Measurements from ENCODE around the gene CEACAM20. TPM values are rescaled to one million over a fixed set of nuclear protein-coding genes. Genes with fewer than 3 reads are reported as not detected.

Gene CEACAM20
- total and polyA plus RNA-seq, 4 donors: not detected

GRCh38 chr19:44573183-44573582 is 43.7 kb upstream of the CEACAM20 start:
- Histone ChIP-seq H3K27me3 (ENCODE audit: control insufficient read depth in 3 of 3, insufficient read depth in 3 of 3, low read length in 2 of 3) (no peaks in the 10 kb centered on the region), H3K4me1 (ENCODE audit: control insufficient read depth in 5 of 5, insufficient read depth in 5 of 5, low read length in 5 of 5) (no peaks in the 10 kb centered on the region), H3K27ac (ENCODE audit: low read depth in 1 of 2, low read length in 1 of 2) (no peak overlapping the region), H3K9ac (ENCODE audit: insufficient read depth in 1 of 2, low read length in 2 of 2) (peak overlapping the region in 1 of 2 donors; percentile 49), H3K9me3 (ENCODE audit: control insufficient read depth in 4 of 4, insufficient read depth in 3 of 4, low read length in 3 of 4) (no peaks in the 10 kb centered on the region), H3K4me3 (no peak overlapping the region), H3K36me3 (ENCODE audit: control insufficient read depth in 4 of 4, insufficient read depth in 4 of 4, low read length in 4 of 4) (no peaks in the 10 kb centered on the region)
- no peak for TF ChIP-seq CTCF (IDR thresholded peaks at IDR 0.05; ENCODE audit: control extremely low read depth, extremely low read depth)
- ATAC-seq (ENCODE audit: insufficient read depth, low FRiP score) (no peak), DNase-seq (no peak)
- WGBS, 2 donors: 93 to 95% methylated on average over 4 of the region's 4 CpGs

GRCh38 chr19:44572581-44572900 is 43.1 kb upstream of the CEACAM20 start:
- ATAC-seq (ENCODE audit: insufficient read depth, low FRiP score): no peak
- Histone ChIP-seq H3K9ac (ENCODE audit: insufficient read depth in 1 of 2, low read length in 2 of 2) (no peak overlapping the region), H3K27ac (ENCODE audit: low read depth in 1 of 2, low read length in 1 of 2) (no peak overlapping the region), H3K4me1 (ENCODE audit: control insufficient read depth in 5 of 5, insufficient read depth in 5 of 5, low read length in 5 of 5) (no peaks in the 10 kb centered on the region), H3K27me3 (ENCODE audit: control insufficient read depth in 3 of 3, insufficient read depth in 3 of 3, low read length in 2 of 3) (peaks cover 0 to 3% (median 0%) of the 10 kb centered on the region in 3 donors), H3K36me3 (ENCODE audit: control insufficient read depth in 4 of 4, insufficient read depth in 4 of 4, low read length in 4 of 4) (no peaks in the 10 kb centered on the region), H3K4me3 (no peak overlapping the region), H3K9me3 (ENCODE audit: control insufficient read depth in 4 of 4, insufficient read depth in 3 of 4, low read length in 3 of 4) (no peaks in the 10 kb centered on the region)
- DNase-seq: no peak
- TF ChIP-seq CTCF (IDR thresholded peaks at IDR 0.05; ENCODE audit: control extremely low read depth, extremely low read depth): no peak
- WGBS, 2 donors: 23 to 55% methylated on average over 4 of the region's 4 CpGs

- H3K9me3 ChIP-seq (ENCODE audit: control insufficient read depth in 4 of 4, insufficient read depth in 3 of 4, low read length in 3 of 4): no peaks in the 10 kb centered on the region
- no peaks in the 10 kb centered on the region for H3K4me1 ChIP-seq (ENCODE audit: control insufficient read depth in 5 of 5, insufficient read depth in 5 of 5, low read length in 5 of 5)
- WGBS, 2 donors: 83 to 90% methylated on average over 5 of the region's 5 CpGs
- DNase-seq (no peak), ATAC-seq (ENCODE audit: insufficient read depth, low FRiP score) (no peak)
- H3K4me3 ChIP-seq: no peak overlapping the region
- TF ChIP-seq CTCF (IDR thresholded peaks at IDR 0.05; ENCODE audit: control extremely low read depth, extremely low read depth): no peak
- no peaks in the 10 kb centered on the region for H3K36me3 ChIP-seq (ENCODE audit: control insufficient read depth in 4 of 4, insufficient read depth in 4 of 4, low read length in 4 of 4)
- H3K27ac ChIP-seq (ENCODE audit: low read depth in 1 of 2, low read length in 1 of 2): no peak overlapping the region
- peaks cover 0 to 3% (median 0%) of the 10 kb centered on the region in 3 donors for H3K27me3 ChIP-seq (ENCODE audit: control insufficient read depth in 3 of 3, insufficient read depth in 3 of 3, low read length in 2 of 3)
- no peak overlapping the region for H3K9ac ChIP-seq (ENCODE audit: insufficient read depth in 1 of 2, low read length in 2 of 2)
These were observed 42.5 kb upstream of the CEACAM20 start for GRCh38 chr19:44571830-44572580.

Measured in lung (tissue), 12 donors.